NCI-H510A (cell line): ENCODE measurements around the gene IL17C.
"Not testable (repeated sequence)": the region's sequence is repeated elsewhere in the genome, so short reads cannot be mapped to it uniquely, and the experiment has no call there.

Source experiments
- DNase-seq: peaks from one replicate; lab custom pipeline; 2025; lab: John Stamatoyannopoulos, UW

Gene IL17C

GRCh38 chr16:88661468-88661867 is 23.1 kb downstream of the IL17C start:
- no peak for DNase-seq

GRCh38 chr16:88662222-88662842 is 24.0 kb downstream of the IL17C start:
- DNase-seq: no peak

DNA sequence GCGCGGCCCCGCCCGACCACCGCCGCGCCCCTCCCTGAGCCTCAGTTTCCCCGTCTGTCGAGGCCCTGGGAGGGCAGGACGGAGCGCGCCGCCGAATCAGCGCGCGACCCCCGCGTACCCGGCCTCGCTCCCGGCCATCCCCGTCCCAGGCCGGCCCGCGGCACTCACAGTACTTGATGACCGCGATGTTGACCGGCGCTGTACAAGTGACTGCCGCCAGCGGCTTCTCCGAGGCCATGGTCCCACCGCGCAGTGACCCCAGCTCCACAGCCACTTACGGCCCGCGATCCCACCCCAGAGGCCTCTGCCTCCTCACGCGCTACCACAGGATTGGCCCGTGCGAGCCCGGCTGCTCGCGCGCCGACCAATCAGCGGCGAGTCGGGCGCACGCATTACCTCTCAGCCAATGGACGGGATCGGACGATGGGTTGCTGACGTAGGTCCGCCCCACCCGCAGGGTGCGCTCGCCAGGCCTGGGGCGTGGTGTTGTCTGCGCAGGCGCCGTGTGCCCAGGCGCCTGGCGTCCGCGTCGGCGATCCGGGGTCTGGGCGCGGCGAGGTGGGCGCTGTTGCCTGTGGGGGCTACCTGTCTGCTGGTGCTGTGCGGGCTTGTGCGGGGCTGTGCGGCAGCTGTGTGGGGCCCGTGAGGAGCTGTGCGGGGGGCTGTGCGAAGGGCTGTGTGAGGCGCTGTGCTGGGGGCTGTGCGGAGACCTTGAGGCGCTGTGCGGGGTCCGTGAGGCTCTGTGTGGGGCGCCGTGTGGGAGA is 24.7 kb downstream of the IL17C start, which contains the start of gene MVD:
Gene MVD, minus strand, starts transcription at position 249 of the 764 bp plus-strand sequence. Its CDS starts 11 bp downstream, at position 238.
- peak; percentile 80 for DNase-seq

DNA sequence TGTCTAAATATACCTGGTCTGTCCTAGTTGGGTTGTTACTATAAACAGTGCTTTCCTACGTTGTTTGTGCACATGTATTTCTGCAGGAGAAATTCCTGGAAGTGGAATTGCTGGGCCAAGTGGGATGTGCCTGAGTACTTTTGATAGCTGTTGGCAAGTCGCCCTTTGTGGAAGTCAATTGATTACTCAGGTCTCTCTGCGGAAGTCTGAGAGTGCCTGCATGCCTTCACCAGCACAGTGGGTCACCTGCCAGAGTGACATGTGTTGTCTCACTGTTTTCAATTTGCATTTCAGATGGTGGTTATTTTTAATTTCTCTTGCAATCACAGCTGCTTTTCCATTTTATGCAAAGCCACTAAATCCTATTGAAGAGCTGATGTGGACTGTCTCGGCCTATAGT is 26.8 kb downstream of the IL17C start:
- DNase-seq: no peak

GRCh38 chr16:88665570-88665969 is 27.2 kb downstream of the IL17C start:
- no peak for DNase-seq

GRCh38 chr16:88667461-88667860 is 29.1 kb downstream of the IL17C start:
- DNase-seq: no peak

GRCh38 chr16:88669493-88669892 is 31.1 kb downstream of the IL17C start:
- not testable (repeated sequence) for DNase-seq

DNA sequence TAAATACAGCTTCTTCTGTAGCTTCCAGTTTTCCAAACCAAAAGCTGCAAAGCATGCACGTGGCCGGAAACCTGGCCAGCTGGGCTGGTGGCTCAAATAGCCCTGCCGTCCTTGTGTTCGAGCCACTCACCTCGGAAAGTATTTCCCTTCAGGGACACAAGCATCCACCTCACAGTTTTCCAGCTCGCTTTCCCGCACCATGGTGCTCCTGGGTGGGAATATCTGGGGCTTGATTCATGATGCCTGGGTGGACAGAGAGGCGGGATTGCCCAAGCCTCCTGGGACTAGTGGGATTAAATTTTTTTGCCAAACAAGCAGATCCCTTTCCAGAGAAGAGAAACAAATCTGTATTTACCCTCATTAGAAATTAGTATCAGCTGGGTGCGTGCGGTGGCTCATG is 31.6 kb downstream of the IL17C start:
- DNase-seq: no peak

- no peak for DNase-seq
Observed at GRCh38 chr16:88671806-88672205, 33.4 kb downstream of the IL17C start.

- no peak for DNase-seq
Observed at GRCh38 chr16:88672776-88673175, 34.4 kb downstream of the IL17C start.

DNA sequence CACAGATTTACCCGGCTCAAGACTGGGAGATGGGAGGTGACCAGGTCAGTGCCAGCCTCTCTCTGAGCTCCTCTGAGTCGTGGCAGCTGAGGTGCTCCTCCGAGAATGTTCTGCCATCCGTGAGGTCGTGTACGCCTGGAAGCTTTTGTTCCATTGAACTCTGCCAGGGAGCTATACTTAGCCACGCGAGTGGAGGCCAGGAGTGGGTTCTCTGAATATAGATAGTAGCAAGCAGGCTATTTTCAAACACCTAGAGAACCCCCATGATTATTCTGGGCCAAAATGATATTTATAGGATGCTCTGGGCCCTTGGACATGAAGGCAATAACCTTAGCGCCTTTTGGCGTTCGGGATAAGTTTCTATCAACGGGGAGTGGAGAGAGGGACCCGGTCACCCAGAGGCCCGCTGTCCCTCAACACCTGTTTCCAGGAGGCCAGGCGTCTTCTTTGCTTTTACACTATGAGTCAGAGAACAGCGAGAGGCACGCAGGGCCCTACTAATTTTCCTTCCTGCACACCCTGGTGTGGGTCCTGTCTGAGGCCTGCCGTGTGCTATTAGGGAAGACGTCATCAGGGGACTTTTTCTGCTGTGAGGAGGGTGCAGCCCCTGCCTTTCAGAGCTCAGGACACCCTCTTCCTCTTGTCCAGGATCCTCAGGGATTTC is 35.5 kb downstream of the IL17C start:
- no peak for DNase-seq

GRCh38 chr16:88676502-88677242 is 38.3 kb downstream of the IL17C start:
- DNase-seq: no peak

GRCh38 chr16:88677721-88678120 is 39.3 kb downstream of the IL17C start:
- DNase-seq: no peak

DNA sequence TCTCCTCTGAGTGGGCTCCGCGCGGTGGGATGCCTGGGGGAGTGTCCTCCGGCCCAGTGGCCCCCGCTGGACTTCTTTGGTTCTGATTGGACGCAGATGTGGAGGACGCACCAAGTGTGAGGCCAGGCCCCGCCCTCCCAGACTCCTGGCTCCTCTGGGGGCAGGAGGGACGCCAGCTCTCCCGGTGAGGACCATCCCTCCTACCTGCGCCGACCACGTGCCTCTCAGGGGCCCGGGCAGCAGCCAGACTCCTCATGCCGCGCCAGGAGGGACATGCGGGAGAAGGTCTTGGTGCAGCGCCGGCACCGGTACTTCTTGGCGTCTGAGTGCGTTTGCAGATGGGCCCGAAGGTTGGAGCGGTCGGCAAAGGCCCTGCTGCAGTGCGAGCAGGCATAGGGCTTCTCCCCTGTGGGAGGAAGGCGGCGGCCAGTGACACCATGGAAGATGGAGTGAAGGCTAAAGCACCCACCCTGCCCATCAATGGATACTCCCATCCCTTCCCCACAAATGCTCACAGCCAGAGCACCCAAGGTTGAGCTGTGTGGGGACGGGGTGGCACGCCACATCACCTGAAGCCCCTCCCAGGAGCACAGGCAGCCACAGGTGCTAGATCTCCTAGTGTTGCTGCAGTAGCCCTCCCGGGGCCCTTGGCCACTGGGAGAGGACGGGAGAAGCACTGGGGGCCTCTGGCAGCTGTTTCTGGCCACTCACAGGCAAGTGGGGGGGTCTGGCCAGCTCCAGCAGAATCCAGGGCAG is 40.0 kb downstream of the IL17C start:
- DNase-seq: no peak

- DNase-seq: no peak
Observed at GRCh38 chr16:88680554-88681083, 42.2 kb downstream of the IL17C start.

DNA sequence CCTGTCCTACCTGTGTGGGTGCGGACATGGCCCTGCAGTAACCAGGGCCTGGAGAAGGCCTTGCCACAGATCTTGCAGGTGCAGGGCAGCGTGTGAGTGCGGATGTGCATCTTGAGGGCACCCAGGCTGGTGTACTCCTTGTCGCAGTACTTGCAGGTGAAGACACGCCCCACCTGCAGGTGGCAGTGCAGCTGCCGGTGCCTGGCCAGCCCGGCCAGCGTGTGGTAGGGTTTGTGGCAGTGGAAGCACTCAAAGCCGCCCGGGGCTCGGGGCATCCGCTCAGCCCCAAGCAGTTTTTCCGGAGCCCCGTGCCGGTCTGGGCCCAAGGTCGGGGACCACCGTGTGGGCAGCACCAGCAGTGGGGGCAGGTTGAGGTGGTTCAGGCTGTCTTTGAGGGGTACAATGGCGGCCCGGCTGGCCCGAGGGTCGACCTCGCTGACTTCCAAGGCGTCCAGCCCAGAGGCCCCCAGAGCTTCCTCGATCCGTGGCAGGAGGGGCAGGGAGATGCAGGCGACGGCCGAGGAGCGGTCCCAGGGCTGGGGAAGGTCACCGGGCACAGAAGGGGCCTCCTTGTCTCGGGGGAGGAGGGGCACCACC is 42.8 kb downstream of the IL17C start:
- DNase-seq: no peak

DNA sequence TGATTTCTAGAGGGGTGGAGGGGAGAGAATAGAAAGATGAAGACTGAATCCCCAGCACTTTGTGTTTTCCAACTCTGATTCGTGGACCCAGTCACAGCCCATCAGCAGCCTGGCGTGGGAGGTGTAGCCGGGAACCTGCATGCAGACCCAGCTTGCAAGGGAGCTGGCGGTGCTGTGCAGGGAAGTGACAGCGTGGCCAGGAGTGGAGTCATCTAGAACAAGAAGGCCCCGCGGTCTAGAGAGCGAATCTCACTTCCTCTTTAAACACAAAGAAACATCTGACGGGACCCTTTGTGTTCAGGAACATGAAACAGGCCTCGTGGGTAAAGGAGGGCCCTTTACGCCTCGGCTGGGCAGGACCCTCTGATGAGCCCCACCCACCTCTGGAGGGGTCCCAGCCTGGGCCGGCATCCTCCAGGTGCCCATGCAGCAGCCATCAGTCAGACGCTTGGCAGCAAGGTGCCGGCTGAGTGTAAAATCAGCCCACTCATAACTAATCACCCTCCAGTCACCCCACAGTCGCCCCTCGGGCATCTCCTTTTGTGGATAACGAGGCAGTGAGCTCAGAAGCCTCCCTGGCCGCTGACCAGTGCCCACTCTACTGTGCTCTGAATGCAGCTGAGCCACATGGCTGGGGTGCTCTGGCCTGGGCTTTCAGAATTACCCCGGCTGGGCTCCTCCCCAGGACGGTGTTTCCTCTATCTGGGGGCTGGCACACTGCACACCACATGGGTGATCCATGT is 43.5 kb downstream of the IL17C start:
- DNase-seq: no peak

GRCh38 chr16:88684569-88685155 is 46.3 kb downstream of the IL17C start:
- no peak for DNase-seq

DNA sequence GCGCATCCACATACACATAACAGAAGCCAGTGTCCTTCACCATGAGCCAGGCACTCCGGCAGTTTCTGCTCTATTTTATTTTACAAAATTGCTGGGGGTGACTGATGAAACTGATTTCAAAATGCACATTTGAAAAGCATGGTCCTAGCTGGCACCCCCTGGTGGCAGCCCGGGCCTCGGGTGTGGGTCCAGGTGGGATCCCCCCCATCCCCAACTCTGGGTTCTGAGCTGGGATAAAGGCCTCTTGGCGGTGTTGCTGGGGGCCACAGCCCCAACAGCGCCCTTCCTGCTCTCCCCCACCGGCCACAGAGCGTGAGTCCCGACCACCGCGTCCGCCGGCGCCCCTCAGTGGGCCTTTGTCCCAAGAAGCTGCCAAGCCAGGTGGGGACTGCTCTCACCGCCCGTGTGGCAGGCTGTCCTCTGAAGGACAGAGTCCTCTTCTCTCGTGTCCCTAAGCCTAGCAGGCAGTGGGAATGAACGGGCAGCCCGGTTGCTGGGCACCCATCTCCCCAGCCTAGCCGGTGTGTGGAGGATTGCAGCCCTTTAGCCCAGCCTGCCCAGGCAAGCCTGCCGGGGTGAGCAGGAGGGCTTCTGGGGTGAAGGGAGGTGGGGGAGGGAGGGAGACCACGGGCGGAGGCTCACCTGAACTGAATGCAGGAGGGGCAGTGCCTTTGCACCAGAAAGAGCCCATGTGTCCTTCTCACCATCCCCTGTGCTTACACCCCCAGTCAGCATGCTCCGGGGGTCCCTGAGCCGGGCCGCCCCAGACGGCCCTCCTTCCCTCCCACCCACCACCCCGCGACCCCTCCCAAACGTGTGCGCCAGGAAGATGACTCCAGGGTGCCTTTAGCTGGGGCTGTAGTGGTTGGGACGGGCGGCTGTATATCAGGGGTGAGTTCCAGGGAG is 47.0 kb downstream of the IL17C start:
- no peak for DNase-seq
